Measurements from ENCODE around the gene SPATA31D1. TPM values are rescaled to one million over a fixed set of nuclear protein-coding genes. Genes with fewer than 3 reads are reported as not detected.

Gene SPATA31D1
- total RNA-seq, 2 donors from 2014 or later: not detected

GRCh38 chr9:81993656-81994055, 5.1 kb downstream of the SPATA31D1 start:
- Mint-ChIP-seq H3K36me3 (peaks cover 0 to 7% of the 10 kb centered on the region in 2 donors), H3K9me3 (peaks cover 14 to 17% of the 10 kb centered on the region in 2 donors), H3K27ac (no peak overlapping the region)
- DNase-seq (ENCODE audit: low spot score in 2 of 2): no peak
- ATAC-seq: no peak

GRCh38 chr9:81999806-82000205, 11.2 kb downstream of the SPATA31D1 start:
- H3K36me3 Mint-ChIP-seq: no peaks in the 10 kb centered on the region
- H3K27ac Mint-ChIP-seq: no peak overlapping the region
- ATAC-seq (no peak), DNase-seq (ENCODE audit: low spot score in 2 of 2) (no peak)
- H3K9me3 Mint-ChIP-seq: peaks cover 5% of the 10 kb centered on the region in 2 donors

GRCh38 chr9:82010711-82011110, 22.1 kb downstream of the SPATA31D1 start:
- Mint-ChIP-seq H3K9me3 (peaks cover 10 to 20% of the 10 kb centered on the region in 2 donors), H3K36me3 (no peaks in the 10 kb centered on the region), H3K27ac (no peak overlapping the region)
- ATAC-seq (no peak), DNase-seq (ENCODE audit: low spot score in 2 of 2) (no peak)

GRCh38 chr9:82011133-82011532, 22.6 kb downstream of the SPATA31D1 start:
- no peak for DNase-seq (ENCODE audit: low spot score in 2 of 2)
- no peak overlapping the region for H3K27ac Mint-ChIP-seq
- no peak for ATAC-seq
- H3K9me3 Mint-ChIP-seq: peaks cover 10 to 20% of the 10 kb centered on the region in 2 donors
- no peaks in the 10 kb centered on the region for H3K36me3 Mint-ChIP-seq

GRCh38 chr9:82012276-82012675, 23.7 kb downstream of the SPATA31D1 start:
- Mint-ChIP-seq H3K9me3 (peaks cover 10 to 20% of the 10 kb centered on the region in 2 donors), H3K36me3 (no peaks in the 10 kb centered on the region), H3K27ac (no peak overlapping the region)
- DNase-seq (ENCODE audit: low spot score in 2 of 2) (no peak), ATAC-seq (no peak)

GRCh38 chr9:82020331-82020730, 31.8 kb downstream of the SPATA31D1 start:
- ATAC-seq (no peak), DNase-seq (ENCODE audit: low spot score in 2 of 2) (no peak)
- Mint-ChIP-seq H3K9me3 (peaks cover 19 to 20% of the 10 kb centered on the region in 2 donors), H3K27ac (no peak overlapping the region), H3K36me3 (peaks cover 0 to 15% of the 10 kb centered on the region in 2 donors)

- Mint-ChIP-seq H3K36me3 (peaks cover 0 to 15% of the 10 kb centered on the region in 2 donors), H3K9me3 (peaks cover 17 to 19% of the 10 kb centered on the region in 2 donors), H3K27ac (no peak overlapping the region)
- DNase-seq (ENCODE audit: low spot score in 2 of 2) (no peak), ATAC-seq (no peak)
These were observed 32.6 kb downstream of the SPATA31D1 start for GRCh38 chr9:82021198-82021597.

- Mint-ChIP-seq H3K9me3 (peaks cover 17 to 19% of the 10 kb centered on the region in 2 donors), H3K27ac (no peak overlapping the region), H3K36me3 (peaks cover 0 to 15% of the 10 kb centered on the region in 2 donors)
- DNase-seq (ENCODE audit: low spot score in 2 of 2): no peak
- no peak for ATAC-seq
These were observed 33.5 kb downstream of the SPATA31D1 start for GRCh38 chr9:82022121-82022520.

- peaks cover 5 to 8% of the 10 kb centered on the region in 2 donors for H3K9me3 Mint-ChIP-seq
- ATAC-seq (no peak), DNase-seq (ENCODE audit: low spot score in 2 of 2) (no peak)
- H3K27ac Mint-ChIP-seq: no peak overlapping the region
- no peaks in the 10 kb centered on the region for H3K36me3 Mint-ChIP-seq
These were observed 36.3 kb downstream of the SPATA31D1 start for GRCh38 chr9:82024908-82025307.

GRCh38 chr9:82031538-82032280, 43.1 kb downstream of the SPATA31D1 start:
- Mint-ChIP-seq H3K36me3 (no peaks in the 10 kb centered on the region), H3K27ac (no peak overlapping the region), H3K9me3 (peaks cover 3 to 10% of the 10 kb centered on the region in 2 donors)
- ATAC-seq: no peak
- DNase-seq (ENCODE audit: low spot score in 2 of 2): no peak

GRCh38 chr9:82034956-82035731, 46.6 kb downstream of the SPATA31D1 start:
- Mint-ChIP-seq H3K9me3 (peaks cover 3 to 10% of the 10 kb centered on the region in 2 donors), H3K36me3 (no peaks in the 10 kb centered on the region), H3K27ac (no peak overlapping the region)
- ATAC-seq (no peak), DNase-seq (ENCODE audit: low spot score in 2 of 2) (no peak)

- Mint-ChIP-seq H3K27ac (no peak overlapping the region), H3K9me3 (peaks cover 3 to 10% of the 10 kb centered on the region in 2 donors), H3K36me3 (no peaks in the 10 kb centered on the region)
- ATAC-seq (no peak), DNase-seq (ENCODE audit: low spot score in 2 of 2) (no peak)
These were observed 47.5 kb downstream of the SPATA31D1 start for GRCh38 chr9:82036086-82036485.

GRCh38 chr9:82037126-82037525, 48.6 kb downstream of the SPATA31D1 start:
- Mint-ChIP-seq H3K27ac (no peak overlapping the region), H3K9me3 (peaks cover 3 to 10% of the 10 kb centered on the region in 2 donors), H3K36me3 (no peaks in the 10 kb centered on the region)
- ATAC-seq (no peak), DNase-seq (ENCODE audit: low spot score in 2 of 2) (no peak)

GRCh38 chr9:82038897-82039296, 50.3 kb downstream of the SPATA31D1 start:
- no peak overlapping the region for H3K27ac Mint-ChIP-seq
- no peak for ATAC-seq
- peaks cover 3 to 11% of the 10 kb centered on the region in 2 donors for H3K9me3 Mint-ChIP-seq
- DNase-seq (ENCODE audit: low spot score in 2 of 2): no peak
- no peaks in the 10 kb centered on the region for H3K36me3 Mint-ChIP-seq

Data from activated naive CD4-positive, alpha-beta T cell treated with anti-CD3 and anti-CD28 coated beads, Interleukin-2, amount 50 U/mL, for 72 hours (primary cell).